Adrenal gland (tissue), 5 donors: ENCODE results near the gene CRIP3.

Source experiments
- CTCF ChIP-seq, 6 experiments: fragments of 450-650 bp in 4 of 6; fragments of 200-600 bp in 2 of 6; sonication (generic) in 1 of 6; IDR thresholded peaks; 1 replicate in 5 of 6; 2 replicates in 1 of 6; pipeline versions ENCODE4 v1.5.1 to v1.8.0; 2016 to 2021; ENCODE audit warnings: antibody characterized with exemption in 6 of 6, mild to moderate bottlenecking in 2 of 6, moderate library complexity in 1 of 6
- POLR2A ChIP-seq, 2 donors: fragments of 450-650 bp; IDR thresholded peaks; one replicate each; pipeline ENCODE4 v1.6.1; 2017; ENCODE audit warnings: antibody characterized with exemption in 2 of 2, mild to moderate bottlenecking in 2 of 2, moderate library complexity in 1 of 2
- donor health status: DM: no; HTN: no; CAD: no.

GRCh38 chr6:43282636-43283513 is 25.8 kb downstream of the CRIP3 start:
- TF ChIP-seq CTCF (IDR thresholded peaks at IDR 0.05) (no peak), POLR2A (IDR thresholded peaks at IDR 0.05) (no peak)
